Stimulated activated CD4-positive, alpha-beta T cell treated with anti-CD3 and anti-CD28 coated beads, TNF-alpha, amount 100 ng/mL, for 24 hours (primary cell): ENCODE measurements around the gene HOXC5.
A peak's percentile ranks its signal among the peaks of the same experiment; 100 is the strongest.
"Not testable (repeated sequence)": the region's sequence is repeated elsewhere in the genome, so short reads cannot be mapped to it uniquely, and the experiment has no call there.

Source experiments
- DNase-seq, 3 experiments: peaks; one replicate each; pipeline ENCODE4 v3.0.0-alpha.2; 2020; ENCODE audit warnings: low read depth in 3 of 3

HOXC5 gene

GRCh38 chr12:54066408-54066807 is 33.6 kb downstream of the HOXC5 start:
- DNase-seq = no peak

GRCh38 chr12:54068418-54069070 is 35.7 kb downstream of the HOXC5 start:
- no peak for DNase-seq

DNA sequence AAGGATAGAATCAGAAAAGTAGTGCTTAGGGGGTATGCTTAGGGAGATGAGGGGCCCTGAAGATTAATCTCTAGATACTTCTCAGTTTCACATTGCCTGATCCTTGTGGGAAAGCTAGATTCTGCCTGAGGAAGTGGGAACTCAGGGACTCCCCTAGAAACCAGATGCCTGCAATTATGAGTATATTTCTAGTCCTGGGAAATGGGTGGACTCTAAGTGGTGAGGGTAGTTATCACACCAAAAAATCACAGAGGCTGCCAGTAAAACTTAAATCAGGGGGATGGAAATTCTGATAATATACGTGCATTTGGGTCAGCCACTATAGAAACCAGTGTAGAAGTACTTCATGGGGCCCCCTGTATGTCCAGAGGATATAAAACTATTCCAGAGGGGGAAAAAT is 39.1 kb downstream of the HOXC5 start:
- no peak for DNase-seq

DNA sequence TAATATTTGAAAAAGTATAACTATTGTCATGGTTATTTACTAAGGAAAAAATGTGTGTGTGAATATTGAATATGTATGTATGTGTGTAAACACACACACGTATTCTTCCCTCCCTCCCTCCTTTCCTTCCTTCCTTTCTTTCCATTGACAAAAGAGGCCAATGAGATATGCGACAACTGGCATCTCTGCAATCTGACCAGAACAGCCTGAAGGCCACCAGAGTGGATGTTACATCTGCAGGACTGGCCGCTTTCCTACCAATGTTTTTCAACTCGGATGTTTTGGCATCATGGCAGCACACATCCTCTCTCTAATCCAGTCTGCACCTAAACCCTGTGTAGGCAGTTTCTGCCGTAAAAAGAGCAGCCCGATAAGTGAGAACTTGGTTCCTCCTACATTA is 41.5 kb downstream of the HOXC5 start:
- DNase-seq = no peak

DNA sequence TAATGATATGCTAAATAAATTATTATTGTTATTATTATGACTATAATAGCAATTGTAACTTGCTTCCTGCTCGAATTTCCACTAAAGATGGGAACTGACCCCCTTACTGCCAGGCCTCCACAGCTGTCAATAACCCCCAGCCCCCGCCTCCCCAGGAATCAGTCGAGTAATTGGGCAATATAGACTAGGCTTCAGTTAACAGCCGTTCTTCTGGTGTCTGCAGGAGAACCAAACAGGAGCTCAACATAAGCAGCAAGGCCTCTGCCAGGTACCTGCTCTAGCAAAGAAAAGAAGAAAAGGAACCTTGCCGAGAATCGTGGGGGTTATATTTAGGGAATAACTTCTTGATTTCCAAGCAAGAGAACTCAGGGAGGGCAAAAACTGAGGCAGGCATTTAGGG is 42.6 kb downstream of the HOXC5 start:
- no peak for DNase-seq

- no peak for DNase-seq
Measured at GRCh38 chr12:54075974-54076373, 43.1 kb downstream of the HOXC5 start.

GRCh38 chr12:54077843-54078242 is 45.0 kb downstream of the HOXC5 start:
- DNase-seq = not testable (repeated sequence)

GRCh38 chr12:54079115-54079514 is 46.3 kb downstream of the HOXC5 start:
- DNase-seq = not testable (repeated sequence)

GRCh38 chr12:54080008-54080924 is 47.4 kb downstream of the HOXC5 start:
- DNase-seq = not testable (repeated sequence)

DNA sequence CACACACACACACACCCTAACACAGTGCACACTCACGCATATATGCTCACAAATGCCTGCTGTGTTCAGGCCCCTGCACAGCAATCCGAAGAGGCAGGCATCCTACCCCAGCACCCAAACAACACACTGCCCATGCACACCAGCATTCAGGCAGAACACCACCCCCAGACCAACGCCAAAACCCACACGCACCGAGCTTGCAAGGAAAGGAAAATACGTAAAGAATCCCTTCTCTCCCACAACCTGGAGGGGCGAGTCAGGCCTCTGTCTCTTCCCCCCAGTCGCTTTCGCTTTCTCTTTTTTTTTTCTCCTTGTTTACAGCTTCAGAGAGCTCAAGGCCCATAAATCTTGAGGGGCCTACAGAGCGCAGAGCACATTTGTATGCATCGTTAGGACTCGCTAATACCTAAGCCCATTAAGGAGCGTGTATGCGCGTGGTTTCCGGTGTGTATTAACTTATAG is 48.2 kb downstream of the HOXC5 start:
- peak in 1 of 3 experiments; percentile 5 for DNase-seq

DNA sequence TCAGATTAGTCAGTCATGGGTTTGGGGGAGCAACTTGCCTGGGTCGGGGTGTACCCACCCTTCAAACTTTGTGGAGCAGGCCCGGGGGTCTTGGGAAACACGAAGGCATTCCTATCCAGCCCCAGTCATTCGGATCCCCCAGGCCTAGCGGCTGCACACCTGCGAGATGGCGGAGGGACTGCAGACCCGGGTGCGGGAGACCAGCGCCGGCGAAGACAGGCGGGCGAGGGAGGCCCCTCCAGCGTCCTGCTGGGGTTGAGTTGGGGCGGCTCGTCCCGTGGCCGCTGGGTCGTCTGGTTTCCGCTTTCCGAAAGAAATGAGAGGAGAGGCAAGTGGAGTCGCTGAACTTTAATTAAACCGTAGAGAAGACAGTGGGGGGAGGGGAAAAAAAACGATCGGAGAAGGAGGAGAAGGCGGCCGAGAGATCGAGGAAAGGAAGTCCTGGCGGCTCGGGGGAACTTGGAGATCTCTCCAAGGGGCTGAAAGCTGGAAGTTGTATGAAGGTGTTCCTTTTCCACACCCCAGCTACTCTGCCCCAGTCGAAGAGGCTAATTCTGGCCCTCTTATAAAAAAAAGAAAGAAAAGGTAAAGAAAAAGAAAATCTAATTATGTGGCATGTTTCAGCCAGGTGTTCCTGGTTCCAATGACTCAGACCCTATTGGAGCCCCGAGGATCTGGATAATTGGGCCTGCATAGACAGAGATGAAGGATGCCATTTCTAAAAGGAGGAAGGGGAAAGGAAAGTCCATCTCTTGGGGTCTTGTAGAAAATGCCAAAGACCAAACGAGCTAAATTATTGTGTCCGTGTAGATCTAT is 48.9 kb downstream of the HOXC5 start:
- peak in 1 of 3 experiments; percentile 12 for DNase-seq

DNA sequence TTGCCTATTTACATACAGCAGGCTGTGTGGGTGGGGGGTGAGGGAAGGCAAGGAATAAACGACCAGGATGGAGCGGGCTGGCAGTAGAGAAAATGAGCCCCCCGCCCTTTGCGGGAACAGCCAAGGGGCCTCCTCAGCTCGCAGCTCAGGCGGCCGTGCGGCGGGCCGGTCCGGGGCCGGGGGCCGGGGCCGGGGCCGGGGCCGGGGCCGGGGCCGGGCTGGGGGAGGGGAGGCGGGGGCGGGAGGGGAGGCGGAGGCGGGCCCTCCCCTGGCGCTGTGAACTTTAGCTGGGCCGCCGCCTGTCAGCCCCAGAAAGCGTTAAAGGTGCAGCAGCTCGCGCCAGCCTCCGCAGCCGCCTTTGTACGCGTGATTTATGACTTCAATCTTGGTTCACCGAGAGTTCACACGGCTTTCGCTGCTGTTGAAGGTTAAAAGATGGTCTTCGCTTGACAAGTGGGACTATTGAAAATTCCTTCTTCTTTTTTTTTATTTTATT is 49.6 kb downstream of the HOXC5 start:
- peak in 1 of 3 experiments; percentile 28 for DNase-seq
